GM12873 (cell line): ENCODE results near the gene PER1.

Experiments used
- CTCF ChIP-seq: IDR thresholded peaks from 2 replicates; pipeline ENCODE4 v1.5.1; 2012; ENCODE audit warnings: low read depth, mild to moderate bottlenecking, moderate library complexity, low read length, control low read depth; ENCODE audit not compliant: insufficient read depth; ENCODE audit errors: missing control alignments

The PER1 gene

GRCh38 chr17:8144401-8145231 is 7.6 kb downstream of the PER1 start:
- TF ChIP-seq CTCF, result no peak

- no peak for TF ChIP-seq CTCF
Observed at GRCh38 chr17:8143581-8144400, 8.4 kb downstream of the PER1 start.

GRCh38 chr17:8142887-8143580 is 9.2 kb downstream of the PER1 start:
- no peak for TF ChIP-seq CTCF

GRCh38 chr17:8142158-8142886 is 9.9 kb downstream of the PER1 start:
- no peak for TF ChIP-seq CTCF

GRCh38 chr17:8141741-8142140 is 10.5 kb downstream of the PER1 start:
- TF ChIP-seq CTCF, result no peak

- TF ChIP-seq CTCF, result no peak
Observed at GRCh38 chr17:8141045-8141444, 11.2 kb downstream of the PER1 start.
